MM.1S (cell line): ENCODE results near the gene KDM5C.

Experiments used
- CTCF ChIP-seq: fragments of 300-600 bp; sonication (generic); IDR thresholded peaks from 2 replicates; pipeline ENCODE4 v1.5.1; 2016; ENCODE audit warnings: antibody characterized with exemption, low read length, mixed read lengths
- EZH2 ChIP-seq: fragments of 300-600 bp; sonication (generic); optimal IDR thresholded peaks from 2 replicates; pipeline ENCODE3; 2017; ENCODE audit warnings: low read depth, mild to moderate bottlenecking, antibody characterized with exemption, low read length, mixed read lengths
- EZH2phosphoT487 ChIP-seq: fragments of 300-600 bp; sonication (generic); IDR thresholded peaks from 2 replicates; pipeline ENCODE4 v1.6.1; 2018; ENCODE audit warnings: antibody characterized with exemption, low read length

GRCh38 chrX:53236025-53236679, 11.1 kb upstream of the KDM5C start:
- TF ChIP-seq CTCF (no peak), EZH2 (no peak), EZH2phosphoT487 (no peak)
